Activated CD4-positive, alpha-beta T cell treated with anti-CD3 and anti-CD28 coated beads for 4 hours (primary cell): ENCODE data around the gene YIPF3.
A peak's percentile ranks its signal among the peaks of the same experiment; 100 is the strongest.
"Not testable (repeated sequence)": the region's sequence is repeated elsewhere in the genome, so short reads cannot be mapped to it uniquely, and the experiment has no call there.

Experiments used
- DNase-seq, 2 donors: peaks; one replicate each; pipeline ENCODE4 v3.0.0-alpha.2; 2020

The YIPF3 gene

GRCh38 chr6:43509142-43509983, 7.4 kb downstream of the YIPF3 start:
- no peak for DNase-seq

- DNase-seq: no peak
Observed at GRCh38 chr6:43508481-43509141, 8.1 kb downstream of the YIPF3 start.

- peak; percentile 73 to 81 for DNase-seq
Observed at GRCh38 chr6:43506667-43507471, 9.9 kb downstream of the YIPF3 start.

GRCh38 chr6:43506171-43506570, 10.6 kb downstream of the YIPF3 start:
- DNase-seq: no peak

- no peak for DNase-seq
Observed at GRCh38 chr6:43505718-43506117, 11.0 kb downstream of the YIPF3 start.

- DNase-seq: no peak
Observed at GRCh38 chr6:43504756-43505593, 11.8 kb downstream of the YIPF3 start.

GRCh38 chr6:43503443-43503842, 13.3 kb downstream of the YIPF3 start:
- no peak for DNase-seq

- DNase-seq: no peak
Observed at GRCh38 chr6:43502666-43503065, 14.1 kb downstream of the YIPF3 start.

- no peak for DNase-seq
Observed at GRCh38 chr6:43500921-43501320, 15.8 kb downstream of the YIPF3 start.

- DNase-seq: no peak
Observed at GRCh38 chr6:43499028-43499815, 17.5 kb downstream of the YIPF3 start.

GRCh38 chr6:43498291-43498690, 18.4 kb downstream of the YIPF3 start:
- not testable (repeated sequence) for DNase-seq

GRCh38 chr6:43497689-43498088, 19.0 kb downstream of the YIPF3 start:
- DNase-seq: no peak

- no peak for DNase-seq
Observed at GRCh38 chr6:43497129-43497396, 19.7 kb downstream of the YIPF3 start.

GRCh38 chr6:43496370-43497128, 20.2 kb downstream of the YIPF3 start:
- DNase-seq: no peak

GRCh38 chr6:43495409-43495941, 21.3 kb downstream of the YIPF3 start:
- no peak for DNase-seq

- no peak for DNase-seq
Observed at GRCh38 chr6:43494766-43495165, 22.0 kb downstream of the YIPF3 start.

GRCh38 chr6:43494321-43494720, 22.4 kb downstream of the YIPF3 start:
- no peak for DNase-seq

- no peak for DNase-seq
Observed at GRCh38 chr6:43493833-43494232, 22.9 kb downstream of the YIPF3 start.

GRCh38 chr6:43493230-43493629, 23.5 kb downstream of the YIPF3 start:
- DNase-seq: no peak

- no peak for DNase-seq
Observed at GRCh38 chr6:43492673-43493072, 24.1 kb downstream of the YIPF3 start.
